HG02943 (cell line): ENCODE results near the gene ALG12.

ENCODE experiments used
- ATAC-seq: cut with Tn5 transposase; IDR thresholded peaks from one replicate; pipeline ENCODE4 v1.9.1; 2021; ENCODE audit warnings: mild to moderate bottlenecking, low read depth, moderate library complexity; ENCODE audit not compliant: unreplicated experiment

ALG12 gene

DNA sequence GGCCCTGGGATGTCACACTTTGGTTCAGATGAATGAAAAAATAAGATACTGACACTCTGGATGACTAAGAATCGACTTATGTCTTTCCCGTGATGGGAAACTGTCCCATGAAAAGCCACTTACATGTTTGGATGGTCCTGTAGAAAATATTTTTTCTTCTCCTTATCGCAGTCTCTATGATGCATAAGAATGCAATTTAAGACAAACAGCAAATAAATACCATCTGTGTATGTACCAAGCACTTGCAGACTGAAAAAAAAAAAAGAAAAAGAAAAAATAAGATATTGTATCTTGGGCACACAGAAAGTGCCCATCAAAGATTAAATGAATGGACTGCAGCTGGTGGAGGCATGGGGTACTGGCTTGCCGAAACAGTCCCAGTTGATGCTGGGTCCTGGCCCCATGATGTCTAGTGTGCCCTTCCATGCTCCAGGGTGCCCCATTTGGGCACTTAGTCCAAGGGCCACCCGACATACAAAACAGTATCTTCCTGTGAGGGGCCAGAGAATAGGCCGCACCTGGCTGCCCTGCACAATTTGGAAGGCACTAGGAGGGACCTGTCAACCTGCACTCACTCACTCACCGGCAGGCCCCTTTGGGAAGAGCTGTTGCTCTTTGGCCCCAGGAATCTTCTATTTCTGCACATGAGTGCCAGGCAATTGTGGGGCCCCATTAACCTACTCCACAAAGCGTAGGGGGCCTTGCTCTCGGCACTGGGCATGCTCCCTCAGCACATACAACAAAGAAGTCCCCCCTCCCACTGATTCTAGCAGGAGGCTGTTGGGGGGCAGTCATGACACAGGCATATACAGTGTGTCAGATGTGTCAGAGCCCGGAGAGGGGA is 67.1 kb downstream of the ALG12 start:
- no peak for ATAC-seq
